Gastrocnemius medialis (tissue), 4 donors: ENCODE results near the gene CD96.

ENCODE experiments used
- POLR2A ChIP-seq, 2 donors: fragments of 450-650 bp; IDR thresholded peaks; one replicate each; pipeline ENCODE4 v1.6.1; 2017; ENCODE audit warnings: antibody characterized with exemption in 2 of 2, mild to moderate bottlenecking in 2 of 2, moderate library complexity in 2 of 2
- TF ChIP-seq, protein P1 (sequence below), 5 experiments: fragments of 450-650 bp in 3 of 5; fragments of 200-600 bp in 2 of 5; sonication (generic) in 2 of 5; IDR thresholded peaks in 4 of 5; conservative IDR thresholded peaks in 1 of 5; 1 replicate in 4 of 5; 2 replicates in 1 of 5; pipeline ENCODE4 v1.5.1; 2016 to 2019; ENCODE audit warnings: antibody characterized with exemption in 5 of 5, mild to moderate bottlenecking in 3 of 5, moderate library complexity in 3 of 5

- TF ChIP-seq, protein P1, sequence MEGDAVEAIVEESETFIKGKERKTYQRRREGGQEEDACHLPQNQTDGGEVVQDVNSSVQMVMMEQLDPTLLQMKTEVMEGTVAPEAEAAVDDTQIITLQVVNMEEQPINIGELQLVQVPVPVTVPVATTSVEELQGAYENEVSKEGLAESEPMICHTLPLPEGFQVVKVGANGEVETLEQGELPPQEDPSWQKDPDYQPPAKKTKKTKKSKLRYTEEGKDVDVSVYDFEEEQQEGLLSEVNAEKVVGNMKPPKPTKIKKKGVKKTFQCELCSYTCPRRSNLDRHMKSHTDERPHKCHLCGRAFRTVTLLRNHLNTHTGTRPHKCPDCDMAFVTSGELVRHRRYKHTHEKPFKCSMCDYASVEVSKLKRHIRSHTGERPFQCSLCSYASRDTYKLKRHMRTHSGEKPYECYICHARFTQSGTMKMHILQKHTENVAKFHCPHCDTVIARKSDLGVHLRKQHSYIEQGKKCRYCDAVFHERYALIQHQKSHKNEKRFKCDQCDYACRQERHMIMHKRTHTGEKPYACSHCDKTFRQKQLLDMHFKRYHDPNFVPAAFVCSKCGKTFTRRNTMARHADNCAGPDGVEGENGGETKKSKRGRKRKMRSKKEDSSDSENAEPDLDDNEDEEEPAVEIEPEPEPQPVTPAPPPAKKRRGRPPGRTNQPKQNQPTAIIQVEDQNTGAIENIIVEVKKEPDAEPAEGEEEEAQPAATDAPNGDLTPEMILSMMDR (IDR thresholded peaks at IDR 0.05 in 4 of 5, conservative IDR thresholded peaks at IDR 0.05 in 1 of 5) = no peak
- no peak for TF ChIP-seq POLR2A (IDR thresholded peaks at IDR 0.05)
These were observed 150.9 kb downstream of the CD96 start for GRCh38 chr3:111692593-111693552.
